Colonic mucosa (tissue), 4 donors: Measurements from ENCODE around the gene SEMA5A. TPM values are rescaled to one million over a fixed set of nuclear protein-coding genes. Genes with fewer than 3 reads are reported as not detected.

Source experiments
- DNase-seq: peaks from one replicate; pipeline ENCODE4 v3.0.0-alpha.2; 2020
- H3K27ac ChIP-seq: fragments of 200-600 bp; one replicate; pipeline ENCODE4 v1.8.0; 2021
- H3K27me3 ChIP-seq: fragments of 200-600 bp; one replicate; pipeline ENCODE4 v1.8.0; 2021
- H3K36me3 ChIP-seq: fragments of 200-600 bp; one replicate; pipeline ENCODE4 v1.8.0; 2021
- H3K4me1 ChIP-seq: fragments of 200-600 bp; one replicate; pipeline ENCODE4 v1.8.0; 2021; ENCODE audit warnings: mild to moderate bottlenecking
- H3K4me3 ChIP-seq: fragments of 200-600 bp; one replicate; pipeline ENCODE4 v1.8.0; 2021
- H3K9ac ChIP-seq, 2 donors: one replicate each; pipeline ENCODE4 v1.7.0; 2013; ENCODE audit warnings: control low read depth in 2 of 2, low read depth in 2 of 2, low read length in 2 of 2
- H3K9me3 ChIP-seq: fragments of 200-600 bp; one replicate; pipeline ENCODE4 v1.8.0; 2021
- intact Hi-C: fragments of 100-400 bp; cut with DNase I; formaldehyde crosslinking; loops from one replicate; pipeline ENCODE4 v1.14.1; 2022
- total RNA-seq, 2 donors: library from RNA; stranded (reverse); fragmentation: NEBNext Ultra II Directional in 1 of 2; extraction: Animal tissue kit (Norgen Biotek cat#: 25700) in 1 of 2; gene quantifications; one replicate each; pipeline ENCODE4 v1.2.1, GENCODE V29; 2021
- TF ChIP-seq, protein P1 (sequence below): fragments of 200-600 bp; IDR thresholded peaks from one replicate; pipeline ENCODE4 v1.8.0; 2022; ENCODE audit warnings: antibody characterized with exemption, mild to moderate bottlenecking
- donor health status: healthy.
- donor health status: DM: no; HTN: no; CAD: no.
- donor health status: DM: no; HTN: no; CAD: no.

Gene SEMA5A
- total RNA-seq, 2 donors from 2014 or later: 23.3 to 32.7 TPM

DNA sequence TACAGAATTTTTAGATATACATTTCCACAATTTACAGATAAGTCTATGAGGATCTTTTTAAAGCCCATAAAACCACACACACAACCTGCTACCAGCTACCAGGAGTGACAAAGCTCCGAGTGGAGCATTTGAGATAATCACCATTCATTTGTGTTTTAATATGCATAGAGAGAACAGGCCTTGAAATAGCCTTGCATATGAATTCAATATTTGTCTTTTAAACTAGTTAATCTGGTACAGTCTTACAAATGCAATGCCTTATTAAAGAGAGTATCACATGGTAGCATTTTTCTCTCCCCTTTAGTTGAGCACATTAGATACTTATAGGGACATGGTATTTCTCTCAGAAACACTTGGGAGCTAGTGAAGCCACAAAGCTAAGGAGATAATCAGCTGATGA lies 49.1 kb downstream of the SEMA5A start:
- intact Hi-C loops: no loop called here
- no peak for DNase-seq
- Histone ChIP-seq H3K27me3 (no peaks in the 10 kb centered on the region), H3K27ac (no peak overlapping the region), H3K9ac (no peak overlapping the region), H3K4me1 (no peaks in the 10 kb centered on the region), H3K4me3 (no peak overlapping the region), H3K9me3 (no peaks in the 10 kb centered on the region), H3K36me3 (no peaks in the 10 kb centered on the region)
- TF ChIP-seq, protein P1, sequence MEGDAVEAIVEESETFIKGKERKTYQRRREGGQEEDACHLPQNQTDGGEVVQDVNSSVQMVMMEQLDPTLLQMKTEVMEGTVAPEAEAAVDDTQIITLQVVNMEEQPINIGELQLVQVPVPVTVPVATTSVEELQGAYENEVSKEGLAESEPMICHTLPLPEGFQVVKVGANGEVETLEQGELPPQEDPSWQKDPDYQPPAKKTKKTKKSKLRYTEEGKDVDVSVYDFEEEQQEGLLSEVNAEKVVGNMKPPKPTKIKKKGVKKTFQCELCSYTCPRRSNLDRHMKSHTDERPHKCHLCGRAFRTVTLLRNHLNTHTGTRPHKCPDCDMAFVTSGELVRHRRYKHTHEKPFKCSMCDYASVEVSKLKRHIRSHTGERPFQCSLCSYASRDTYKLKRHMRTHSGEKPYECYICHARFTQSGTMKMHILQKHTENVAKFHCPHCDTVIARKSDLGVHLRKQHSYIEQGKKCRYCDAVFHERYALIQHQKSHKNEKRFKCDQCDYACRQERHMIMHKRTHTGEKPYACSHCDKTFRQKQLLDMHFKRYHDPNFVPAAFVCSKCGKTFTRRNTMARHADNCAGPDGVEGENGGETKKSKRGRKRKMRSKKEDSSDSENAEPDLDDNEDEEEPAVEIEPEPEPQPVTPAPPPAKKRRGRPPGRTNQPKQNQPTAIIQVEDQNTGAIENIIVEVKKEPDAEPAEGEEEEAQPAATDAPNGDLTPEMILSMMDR: no peak

DNA sequence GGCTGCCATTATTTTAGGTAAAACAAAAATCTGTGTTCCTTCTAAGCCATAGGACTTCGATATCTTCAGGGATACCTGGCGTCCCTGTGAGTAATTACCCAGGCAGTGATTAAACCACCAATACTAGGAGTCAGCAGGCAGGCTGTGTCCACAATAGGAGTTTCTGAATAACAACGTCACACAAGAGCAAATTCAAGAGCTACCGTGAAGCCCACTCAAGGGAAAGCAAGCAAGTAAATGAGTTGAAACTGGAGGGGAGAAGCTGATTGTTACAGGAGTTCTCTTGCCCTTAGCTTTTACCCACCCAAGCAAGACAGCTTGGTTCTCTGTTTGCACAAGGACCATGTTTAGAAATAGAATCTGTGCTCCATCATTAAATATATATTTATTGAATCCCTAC lies 50.8 kb downstream of the SEMA5A start:
- Histone ChIP-seq H3K9me3 (no peaks in the 10 kb centered on the region), H3K4me1 (no peaks in the 10 kb centered on the region), H3K9ac (no peak overlapping the region), H3K27me3 (no peaks in the 10 kb centered on the region), H3K36me3 (no peaks in the 10 kb centered on the region), H3K4me3 (no peak overlapping the region), H3K27ac (no peak overlapping the region)
- DNase-seq: no peak
- intact Hi-C loops: no loop called here
- TF ChIP-seq, protein P1: no peak

DNA sequence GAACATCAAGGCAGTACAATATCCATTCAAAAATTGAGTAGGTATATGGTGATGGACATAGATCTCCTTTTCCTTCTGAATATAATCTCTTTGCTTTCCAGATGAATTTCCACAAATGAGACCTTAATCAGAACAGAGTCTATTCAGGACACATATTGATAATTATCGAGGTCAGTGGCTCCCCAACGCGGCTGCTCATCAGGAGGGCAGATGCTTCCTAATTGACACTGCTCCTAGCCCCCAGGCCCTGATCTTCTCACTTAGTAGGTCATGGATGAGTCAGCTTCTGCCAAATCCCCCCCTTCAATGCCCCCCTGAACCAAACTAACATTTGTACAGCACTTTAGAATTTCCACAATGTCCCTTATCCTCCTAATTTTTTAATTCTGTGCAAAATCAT lies 51.6 kb downstream of the SEMA5A start:
- H3K27me3 ChIP-seq: no peaks in the 10 kb centered on the region
- H3K36me3 ChIP-seq: no peaks in the 10 kb centered on the region
- no peak overlapping the region for H3K4me3 ChIP-seq
- intact Hi-C loops: no loop called here
- TF ChIP-seq, protein P1: no peak
- DNase-seq: no peak
- no peak overlapping the region for H3K9ac ChIP-seq
- H3K9me3 ChIP-seq: no peaks in the 10 kb centered on the region
- no peaks in the 10 kb centered on the region for H3K4me1 ChIP-seq
- H3K27ac ChIP-seq: no peak overlapping the region

DNA sequence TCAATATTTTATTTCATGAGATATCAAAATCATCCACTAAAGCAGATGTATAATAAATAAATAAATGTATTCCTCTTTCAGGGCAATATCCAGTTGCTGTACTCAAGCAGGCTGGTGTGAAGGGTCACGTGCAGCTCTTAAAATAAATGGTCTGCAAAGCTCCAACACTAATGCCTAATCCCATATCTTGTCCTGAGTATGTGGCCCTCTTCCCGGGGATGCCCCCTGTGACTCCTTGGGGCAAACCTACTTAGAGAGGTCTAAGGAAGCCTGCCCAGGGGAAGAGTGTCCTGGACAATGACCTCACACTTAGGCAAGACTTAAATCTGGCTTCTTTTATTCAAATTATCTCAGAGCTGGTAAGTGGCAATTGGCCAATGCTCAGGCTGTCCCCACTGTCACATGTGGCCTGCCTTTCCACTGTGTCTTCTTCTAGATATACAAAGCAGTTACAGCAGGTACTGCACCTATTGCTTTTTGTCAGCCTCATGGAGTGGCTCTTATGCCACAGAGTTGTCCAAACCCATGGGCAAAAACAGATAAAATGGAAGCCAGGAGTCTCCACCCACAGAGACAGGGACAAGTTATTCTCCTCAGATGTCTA lies 55.3 kb downstream of the SEMA5A start:
- Histone ChIP-seq H3K27ac (no peak overlapping the region), H3K9me3 (no peaks in the 10 kb centered on the region), H3K36me3 (no peaks in the 10 kb centered on the region), H3K4me3 (no peak overlapping the region), H3K27me3 (no peaks in the 10 kb centered on the region), H3K4me1 (no peaks in the 10 kb centered on the region), H3K9ac (no peak overlapping the region)
- no peak for DNase-seq
- intact Hi-C loops: no loop called here
- TF ChIP-seq, protein P1: no peak

DNA sequence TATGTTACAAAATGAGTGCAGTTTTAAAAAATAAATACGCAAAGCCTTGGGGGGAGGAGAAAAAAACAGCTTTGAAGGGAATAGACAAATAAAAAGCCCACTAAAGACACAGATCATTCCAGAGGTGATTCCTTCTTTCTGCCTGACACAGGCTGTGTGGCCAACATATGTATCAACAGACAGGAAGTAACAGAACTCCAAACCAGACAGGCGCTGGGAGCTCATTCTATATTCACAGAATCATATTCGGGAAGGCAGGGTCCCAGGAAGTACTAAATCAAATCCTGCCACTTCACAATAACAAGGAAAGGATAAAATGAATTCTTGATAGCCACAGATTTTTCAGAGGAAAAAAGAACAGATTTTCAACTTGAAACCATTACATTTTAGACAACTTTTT lies 62.1 kb downstream of the SEMA5A start:
- Histone ChIP-seq H3K9ac (no peak overlapping the region), H3K4me1 (no peaks in the 10 kb centered on the region), H3K4me3 (no peak overlapping the region), H3K36me3 (no peaks in the 10 kb centered on the region), H3K27me3 (no peaks in the 10 kb centered on the region), H3K9me3 (no peaks in the 10 kb centered on the region), H3K27ac (no peak overlapping the region)
- intact Hi-C loops: no loop called here
- DNase-seq: no peak
- TF ChIP-seq, protein P1: no peak
